Esophagus (tissue), 2 donors: ENCODE measurements around the gene EEF1E1. TPM values are rescaled to one million over a fixed set of nuclear protein-coding genes. Genes with fewer than 3 reads are reported as not detected.

ENCODE experiments used
- H3K27ac ChIP-seq, 2 donors: one replicate each; pipeline ENCODE4 v1.5.1; 2013; ENCODE audit warnings: low read depth in 2 of 2, mild to moderate bottlenecking in 2 of 2, inconsistent platforms in 1 of 2, low read length in 1 of 2, moderate library complexity in 1 of 2
- H3K27me3 ChIP-seq, 2 donors: one replicate each; pipeline ENCODE4 v1.6.1; 2013; ENCODE audit warnings: low read length in 2 of 2, control low read depth in 1 of 2, mild to moderate bottlenecking in 1 of 2; ENCODE audit not compliant: insufficient read depth in 2 of 2, control insufficient read depth in 1 of 2
- H3K36me3 ChIP-seq, 2 donors: one replicate each; pipeline ENCODE4 v1.6.1; 2013; ENCODE audit warnings: low read length in 1 of 2; ENCODE audit not compliant: control insufficient read depth in 2 of 2, insufficient read depth in 2 of 2
- H3K4me1 ChIP-seq, 2 donors: one replicate each; pipeline ENCODE4 v1.6.1; 2013; ENCODE audit warnings: low read length in 1 of 2; ENCODE audit not compliant: control insufficient read depth in 2 of 2, insufficient read depth in 2 of 2
- H3K4me3 ChIP-seq, 2 donors: one replicate each; pipeline ENCODE4 v1.5.1; 2013; ENCODE audit warnings: low read length in 2 of 2, mild to moderate bottlenecking in 2 of 2, low read depth in 1 of 2, moderate library complexity in 1 of 2
- H3K9me3 ChIP-seq, 2 donors: one replicate each; pipeline ENCODE4 v1.6.1; 2013; ENCODE audit warnings: mild to moderate bottlenecking in 2 of 2, low read depth in 1 of 2, low read length in 1 of 2, moderate library complexity in 1 of 2; ENCODE audit not compliant: control insufficient read depth in 2 of 2, insufficient read depth in 1 of 2
- WGBS, 2 donors: extraction: QIAGEN DNeasy Blood & Tissue Kit; methylation state at CpG; one replicate each; pipeline ENCODE4 v1.1.7; 2013; 5-methylcytosine and 5-hydroxymethylcytosine counted together
- polyA plus RNA-seq, 2 donors: library from polyadenylated mRNA; stranded (reverse); fragments of 200-250 nt; gene quantifications; one replicate each; pipeline ENCODE4 v1.2.3, GENCODE V29; 2013
- donor health status: healthy with polysubstance abuse.
- donor health status: Bipolar disorder and iron deficiency.

The EEF1E1 gene
- polyA plus RNA-seq, 2 donors, result 12.4 to 29.6 TPM

DNA sequence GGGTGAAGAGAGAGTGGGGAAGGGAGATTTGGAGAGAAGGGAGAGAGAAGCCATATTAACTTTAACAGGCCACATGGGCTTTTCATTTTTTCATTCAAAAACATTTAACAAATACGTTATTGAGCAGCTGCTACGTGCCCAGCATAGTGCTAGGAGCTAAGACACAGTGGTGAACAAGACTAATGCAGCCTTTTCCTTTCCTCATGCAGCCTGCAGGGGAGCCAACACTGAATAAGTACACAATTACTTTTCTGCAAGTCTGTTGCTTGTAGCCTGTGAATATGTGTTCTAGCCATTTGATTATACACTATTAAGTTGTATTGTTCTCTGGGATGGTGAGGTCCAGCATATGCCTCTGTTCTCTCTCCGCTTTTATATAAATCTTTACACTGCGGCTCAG is 36.2 kb downstream of the EEF1E1 start:
- 92 to 94% methylated on average over 4 of the region's 4 CpGs for WGBS, 2 donors
- Histone ChIP-seq H3K9me3 (no peaks in the 10 kb centered on the region), H3K27ac (no peak overlapping the region), H3K36me3 (no peaks in the 10 kb centered on the region), H3K4me3 (no peak overlapping the region), H3K4me1 (no peaks in the 10 kb centered on the region), H3K27me3 (no peaks in the 10 kb centered on the region)

DNA sequence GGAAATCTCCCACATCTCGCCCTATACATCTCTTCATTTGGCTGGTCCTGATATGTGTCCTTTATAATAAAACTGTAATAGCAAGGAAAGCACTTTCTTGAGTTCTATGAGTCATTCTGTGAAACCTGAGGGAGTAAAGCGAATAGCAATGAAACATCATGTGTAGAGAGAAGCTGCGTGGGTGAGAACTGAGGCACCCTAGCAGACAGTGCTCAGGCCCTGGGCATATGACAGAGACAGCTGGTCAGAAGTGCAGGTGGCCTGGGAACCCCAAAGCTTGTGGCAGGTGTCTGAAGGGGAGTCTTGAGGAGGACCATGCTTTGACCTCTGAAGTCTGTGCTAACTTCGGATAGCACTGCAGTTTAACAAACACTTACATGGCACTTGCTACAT is 36.8 kb downstream of the EEF1E1 start:
- no peaks in the 10 kb centered on the region for H3K27me3 ChIP-seq
- H3K4me1 ChIP-seq, result no peaks in the 10 kb centered on the region
- no peak overlapping the region for H3K27ac ChIP-seq
- no peak overlapping the region for H3K4me3 ChIP-seq
- H3K36me3 ChIP-seq, result no peaks in the 10 kb centered on the region
- 83 to 85% methylated on average over 4 of the region's 4 CpGs for WGBS, 2 donors
- H3K9me3 ChIP-seq, result no peaks in the 10 kb centered on the region

DNA sequence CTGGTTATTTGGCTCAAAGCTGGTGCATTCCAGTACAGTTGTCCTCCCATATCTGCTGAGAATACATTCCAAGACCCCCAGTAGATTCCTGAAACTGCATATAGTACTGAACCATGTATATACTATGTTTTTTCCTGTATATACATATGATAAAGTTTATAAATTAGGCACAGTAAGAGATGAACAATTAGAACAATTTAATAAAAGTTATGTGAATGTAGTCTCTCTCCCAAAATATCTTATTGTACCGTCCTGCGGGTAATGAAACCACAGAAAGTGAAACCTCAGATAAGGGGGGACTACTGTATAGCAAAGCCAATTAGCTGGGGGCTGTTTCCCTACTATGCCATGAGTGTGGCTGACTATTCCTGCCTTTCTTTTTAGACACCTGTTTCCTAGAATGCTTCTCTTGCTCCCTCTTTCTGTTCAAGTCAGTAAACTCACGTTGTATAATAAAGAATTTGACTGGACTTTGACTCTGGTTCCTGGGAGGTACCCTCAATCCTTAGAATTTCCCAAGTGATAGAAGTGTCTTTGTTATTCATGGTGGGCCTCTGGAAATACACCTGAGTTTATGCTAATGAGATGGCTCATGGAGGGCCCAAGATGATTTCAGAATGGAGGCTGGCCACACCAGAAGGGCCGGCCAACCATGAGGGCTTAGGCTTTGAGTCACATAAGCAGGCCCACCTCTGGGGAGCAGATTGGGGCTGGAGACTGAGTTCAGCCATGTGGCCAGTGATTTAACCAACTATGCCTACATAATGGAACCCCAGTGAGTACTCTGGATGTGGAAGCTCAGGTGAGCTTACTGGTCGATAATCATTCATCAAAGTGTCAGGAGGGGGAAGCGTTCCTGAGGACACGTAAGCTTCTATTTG is 37.5 kb downstream of the EEF1E1 start:
- 80% methylated on average over 7 of the region's 7 CpGs for WGBS, 2 donors
- H3K27me3 ChIP-seq, result no peaks in the 10 kb centered on the region
- peak overlapping the region; percentile 38 to 81 for H3K27ac ChIP-seq
- H3K36me3 ChIP-seq, result no peaks in the 10 kb centered on the region
- no peaks in the 10 kb centered on the region for H3K9me3 ChIP-seq
- H3K4me1 ChIP-seq, result no peaks in the 10 kb centered on the region
- peak overlapping the region in 1 of 2 donors; percentile 89 for H3K4me3 ChIP-seq

DNA sequence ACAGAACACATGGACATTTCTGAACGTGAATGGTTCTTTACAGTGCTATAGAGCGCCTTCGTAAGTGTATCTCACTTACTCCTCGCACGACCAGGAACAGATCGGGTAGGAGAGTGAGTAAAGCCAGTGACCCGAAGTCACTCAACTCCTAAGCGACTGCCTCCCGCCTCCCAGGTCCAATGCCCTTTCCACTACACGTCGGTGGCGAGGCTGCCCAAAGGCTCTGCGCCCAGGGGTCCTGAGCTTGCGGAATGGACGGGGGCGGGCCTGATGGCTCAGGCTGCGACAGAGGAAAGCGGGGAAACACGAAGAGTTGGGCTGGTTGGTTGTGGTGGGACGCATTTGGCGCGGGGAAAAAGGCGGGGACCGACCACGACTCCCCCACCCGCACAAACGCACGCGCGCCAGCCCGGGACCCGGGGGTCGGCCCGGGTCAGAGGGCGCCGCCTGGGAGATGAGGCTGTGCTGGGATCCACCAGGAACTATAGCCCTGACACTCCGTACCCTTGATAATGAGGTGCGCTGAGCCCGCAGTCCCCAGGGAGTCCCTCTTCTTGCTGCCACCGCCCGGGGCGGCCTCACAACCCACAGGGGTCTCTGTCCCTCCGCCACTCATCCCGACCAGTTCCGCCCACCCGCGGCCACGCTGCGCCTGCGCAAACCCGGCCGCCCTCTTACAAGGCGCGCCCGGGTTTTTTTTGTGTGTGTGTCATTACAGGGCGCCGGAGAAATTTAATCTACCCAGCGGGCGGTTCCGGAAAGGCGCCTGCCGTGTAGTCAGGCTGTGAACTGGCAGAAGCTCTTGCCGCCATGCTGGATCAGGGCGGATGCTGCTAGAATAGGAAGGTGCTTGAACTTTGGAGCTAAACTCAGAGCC is 38.3 kb downstream of the EEF1E1 start, which contains the start of gene BLOC1S5:
Gene BLOC1S5 (minus strand): TSS at position 629 of the 877 bp plus-strand sequence. CDS start 13 bp downstream, at position 616.
- Histone ChIP-seq H3K4me3 (peak within 1 kb of the TSS; percentile 89 to 95), H3K9me3 (no peaks in the 10 kb centered on the region), H3K27ac (peak within 1 kb of the TSS; percentile 93 to 95), H3K27me3 (no peaks in the 10 kb centered on the region), H3K36me3 (no peaks in the 10 kb centered on the region), H3K4me1 (no peaks in the 10 kb centered on the region)
- WGBS, 2 donors, result 0% methylated on average over 61 to 64 of the region's 64 CpGs

DNA sequence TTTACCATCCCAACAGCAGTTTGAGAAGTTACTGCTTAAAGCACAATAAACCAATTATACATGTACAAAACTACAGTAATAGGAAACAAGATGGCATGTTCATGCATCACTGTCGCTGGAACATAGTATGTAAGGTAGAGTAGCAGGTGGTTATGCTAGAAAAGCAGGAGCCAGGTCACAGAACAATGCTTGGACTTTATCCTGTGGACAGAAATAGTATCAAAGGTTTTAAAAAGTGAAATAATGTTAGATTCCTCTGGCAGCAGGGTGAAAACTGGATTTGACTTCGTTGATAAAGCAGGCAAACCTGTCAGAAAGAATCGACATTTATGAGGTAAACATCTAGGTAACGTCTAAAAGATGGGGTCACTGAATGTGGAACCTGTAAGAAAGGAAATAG is 40.6 kb downstream of the EEF1E1 start:
- H3K36me3 ChIP-seq, result no peaks in the 10 kb centered on the region
- H3K27me3 ChIP-seq, result no peaks in the 10 kb centered on the region
- no peaks in the 10 kb centered on the region for H3K4me1 ChIP-seq
- H3K9me3 ChIP-seq, result no peaks in the 10 kb centered on the region
- H3K4me3 ChIP-seq, result no peak overlapping the region
- no peak overlapping the region for H3K27ac ChIP-seq
- WGBS, 2 donors, result 84 to 85% methylated on average over 4 of the region's 4 CpGs

DNA sequence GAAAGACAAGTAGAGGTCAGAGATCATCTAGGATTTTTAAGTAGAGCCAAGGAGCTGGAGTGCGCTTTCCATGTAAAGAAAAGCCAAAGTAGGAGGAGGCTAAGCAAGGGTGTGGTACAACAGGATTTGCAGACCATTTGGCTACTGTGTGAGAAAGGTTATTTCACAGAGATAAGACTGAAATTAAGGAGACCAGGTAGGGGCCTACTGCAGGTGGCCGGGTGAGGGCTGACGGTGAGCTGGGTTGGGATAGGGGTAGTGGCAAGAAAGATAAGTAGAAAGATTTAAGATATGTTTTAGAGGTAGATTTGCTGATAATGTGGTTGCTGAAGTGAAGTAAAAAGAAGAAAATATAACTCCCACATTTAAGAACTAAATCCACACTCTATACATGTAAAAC is 42.0 kb downstream of the EEF1E1 start:
- no peaks in the 10 kb centered on the region for H3K9me3 ChIP-seq
- 85 to 95% methylated on average over 3 of the region's 3 CpGs for WGBS, 2 donors
- no peak overlapping the region for H3K4me3 ChIP-seq
- no peaks in the 10 kb centered on the region for H3K27me3 ChIP-seq
- H3K27ac ChIP-seq, result no peak overlapping the region
- no peaks in the 10 kb centered on the region for H3K4me1 ChIP-seq
- H3K36me3 ChIP-seq, result no peaks in the 10 kb centered on the region

DNA sequence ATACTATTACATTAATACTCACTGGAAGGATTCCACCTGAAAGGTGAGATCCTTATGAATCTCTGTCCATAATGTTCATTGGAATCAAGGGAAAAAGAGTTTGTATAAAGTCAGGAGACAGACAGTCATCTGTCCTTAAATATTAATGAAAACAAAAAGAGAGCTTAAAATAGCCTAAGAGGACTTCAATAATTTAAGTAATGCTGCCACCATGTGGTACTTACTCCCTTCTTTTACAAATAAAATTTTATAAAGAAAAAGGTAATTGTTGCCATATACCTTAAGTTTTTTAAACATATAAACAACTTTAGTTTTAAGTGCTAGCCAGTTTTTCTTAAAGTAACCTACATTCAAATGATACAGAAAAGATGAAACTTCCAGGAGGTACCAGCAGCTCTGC is 43.2 kb downstream of the EEF1E1 start:
- Histone ChIP-seq H3K4me1 (no peaks in the 10 kb centered on the region), H3K4me3 (no peak overlapping the region), H3K27me3 (no peaks in the 10 kb centered on the region), H3K36me3 (peaks cover 0 to 2% of the 10 kb centered on the region in 2 donors), H3K27ac (no peak overlapping the region), H3K9me3 (no peaks in the 10 kb centered on the region)

DNA sequence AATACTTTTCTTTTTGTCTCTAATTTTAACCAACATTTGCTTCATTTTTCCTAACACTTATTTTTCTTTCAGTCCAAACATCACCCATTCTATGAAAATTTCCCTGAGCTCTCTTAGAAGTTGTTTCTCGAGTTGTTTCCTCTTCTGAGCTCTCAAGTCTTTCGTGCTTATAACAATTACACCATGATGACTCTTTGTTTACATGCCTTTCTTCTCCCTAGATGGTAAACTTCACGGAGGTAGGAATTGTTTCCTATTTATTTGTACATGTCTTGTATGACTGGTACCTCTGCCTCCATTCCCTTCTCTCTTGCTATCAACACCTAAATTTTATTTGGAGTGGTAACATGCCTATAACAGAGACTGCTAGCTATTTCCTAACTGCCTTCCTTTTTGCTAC is 44.6 kb downstream of the EEF1E1 start:
- no peak overlapping the region for H3K27ac ChIP-seq
- 80 to 83% methylated on average over 3 of the region's 3 CpGs for WGBS, 2 donors
- H3K4me3 ChIP-seq, result no peak overlapping the region
- no peaks in the 10 kb centered on the region for H3K4me1 ChIP-seq
- H3K36me3 ChIP-seq, result peaks cover 0 to 2% of the 10 kb centered on the region in 2 donors
- H3K9me3 ChIP-seq, result no peaks in the 10 kb centered on the region
- no peaks in the 10 kb centered on the region for H3K27me3 ChIP-seq

DNA sequence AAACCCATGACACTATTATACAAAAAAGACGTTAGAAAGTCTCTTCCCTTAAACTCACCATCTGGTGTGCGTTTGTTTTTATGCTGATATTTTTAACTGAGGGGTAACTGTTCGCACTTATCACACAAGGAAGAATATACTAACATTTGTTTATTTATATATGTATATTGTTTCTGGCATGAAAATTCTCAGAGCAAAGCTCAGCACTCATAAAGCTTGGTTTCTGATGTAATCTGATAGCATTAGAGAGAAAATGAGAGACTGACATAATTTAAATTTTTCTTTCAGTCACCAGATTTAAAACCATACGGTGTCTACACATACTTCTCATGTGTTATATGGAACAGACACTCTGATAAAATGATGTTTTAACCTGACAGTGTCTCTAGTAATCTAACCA is 45.1 kb downstream of the EEF1E1 start:
- 88 to 91% methylated on average over 4 of the region's 4 CpGs for WGBS, 2 donors

More for the DNA sequence above, 45.1 kb downstream of the EEF1E1 start:
- H3K4me1 ChIP-seq, result no peaks in the 10 kb centered on the region
- H3K27ac ChIP-seq, result no peak overlapping the region
- H3K36me3 ChIP-seq, result peaks cover 0 to 2% of the 10 kb centered on the region in 2 donors
- H3K4me3 ChIP-seq, result no peak overlapping the region
- H3K9me3 ChIP-seq, result no peaks in the 10 kb centered on the region
- no peaks in the 10 kb centered on the region for H3K27me3 ChIP-seq
